ENCODE measurements around the gene STAMBP. TPM values are rescaled to one million over a fixed set of nuclear protein-coding genes. Genes with fewer than 3 reads are reported as not detected.

Gene STAMBP
- total and polyA plus RNA-seq, 9 of the 15 experiments (the other 6 are each of a cell fraction or from before 2014, with no cell fraction given), result 36.9 to 75.2 (median 48.8) TPM

- no peak for TF ChIP-seq ZNF76 (CRISPR knock-in tag; IDR thresholded peaks at IDR 0.05; ENCODE audit: borderline replicate concordance)
- no peak for TF ChIP-seq FOXM1 (IDR thresholded peaks at IDR 0.05; ENCODE audit: low read depth)
- TF ChIP-seq FOXM1 (CRISPR knock-in tag; IDR thresholded peaks at IDR 0.05; ENCODE audit: low read depth), result no peak
- no peak for TF ChIP-seq IFI16 (CRISPR knock-in tag; IDR thresholded peaks at IDR 0.05)
- no peak for TF ChIP-seq ARID3B (CRISPR knock-in tag; IDR thresholded peaks at IDR 0.05; ENCODE audit: borderline replicate concordance)
Measured at GRCh38 chr2:73895473-73895872, 66.7 kb downstream of the STAMBP start (continued).

- ChIA-PET POLR2A (interaction anchor here (0.7 to 1.3 kb wide), 3 partner anchors 24 to 223 kb away, joined by 3 read pairs; no protein-coding TSS in a partner anchor), CTCF (ENCODE audit: low intra/inter-chr PET ratio) (no interaction called here)
- intact Hi-C loops (cut with micrococcal nuclease) (no loop called here), in situ Hi-C loops (cut with MboI) (no loop called here)
- no peaks in the 10 kb centered on the region for H3K27me3 ChIP-seq (ENCODE audit: control insufficient read depth in 2 of 2, insufficient read depth in 2 of 2, low read length in 2 of 2)
- DNase-seq (ENCODE audit: extremely low read depth in 1 of 4, low spot score in 3 of 4) (no peak), FAIRE-seq (no peak), ATAC-seq (peak; percentile 35; the same call in 2 of the 3 replicates)
- no peaks in the 10 kb centered on the region for H3K36me3 ChIP-seq (ENCODE audit: control insufficient read depth, insufficient read depth, low read length)
- H4K20me1 ChIP-seq (replicated peaks; ENCODE audit: control insufficient read depth, insufficient read depth, low read length), result no peaks in the 10 kb centered on the region
- no TSS peak for BruUV-seq (replicated peaks)
- TF ChIP-seq ZNF212 (CRISPR knock-in tag; IDR thresholded peaks at IDR 0.05) (no peak), ZFP1 (CRISPR knock-in tag; IDR thresholded peaks at IDR 0.05) (no peak)
- H3K9me3 ChIP-seq (replicated peaks; ENCODE audit: control insufficient read depth, insufficient read depth, low read depth, low read length), result no peaks in the 10 kb centered on the region; the same call in 1 of the 2 replicates
- H3K4me3 ChIP-seq, result no peak overlapping the region
- H3K4me2 ChIP-seq (ENCODE audit: insufficient read depth, low read length), result no peak overlapping the region; the same call in 1 of the 2 replicates
- peak overlapping the region; percentile 81 for H2AFZ ChIP-seq (ENCODE audit: low read depth, low read length)
- H3K27ac ChIP-seq (ENCODE audit: extremely low read depth, low read depth, low read length), result no peak overlapping the region
- no peak overlapping the region; a peak in 1 of 4 replicates for H3K9ac ChIP-seq (ENCODE audit: insufficient read depth in 1 of 2, low read depth in 2 of 2, low read length in 2 of 2)
- H3K79me2 ChIP-seq (ENCODE audit: control insufficient read depth, insufficient read depth, low read length), result no peaks in the 10 kb centered on the region
- WGBS (ENCODE audit: insufficient coverage, low coverage, missing lambda C conversion rate), result 37% methylated on average over 15 of the region's 15 CpGs
- H3K9me1 ChIP-seq (ENCODE audit: control insufficient read depth, insufficient read depth, low read length), result no peaks in the 10 kb centered on the region
- peaks cover 0 to 10% of the 10 kb centered on the region in 2 experiments; a peak in 1 of 5 replicates for H3K4me1 ChIP-seq (replicated peaks in 1 of 2; ENCODE audit: control insufficient read depth in 2 of 2, insufficient read depth in 2 of 2, low read length in 2 of 2)
Measured at GRCh38 chr2:73896362-73897239, 67.8 kb downstream of the STAMBP start.
